SKM-1 treated with dmso at 0.1 percent for 144 hours (cell line): ENCODE results near the gene APPL2.

Experiments
- DNase-seq: peaks from one replicate; lab custom pipeline; 2025; ENCODE audit not compliant: unreplicated experiment; lab: John Stamatoyannopoulos, UW

APPL2 gene

DNA sequence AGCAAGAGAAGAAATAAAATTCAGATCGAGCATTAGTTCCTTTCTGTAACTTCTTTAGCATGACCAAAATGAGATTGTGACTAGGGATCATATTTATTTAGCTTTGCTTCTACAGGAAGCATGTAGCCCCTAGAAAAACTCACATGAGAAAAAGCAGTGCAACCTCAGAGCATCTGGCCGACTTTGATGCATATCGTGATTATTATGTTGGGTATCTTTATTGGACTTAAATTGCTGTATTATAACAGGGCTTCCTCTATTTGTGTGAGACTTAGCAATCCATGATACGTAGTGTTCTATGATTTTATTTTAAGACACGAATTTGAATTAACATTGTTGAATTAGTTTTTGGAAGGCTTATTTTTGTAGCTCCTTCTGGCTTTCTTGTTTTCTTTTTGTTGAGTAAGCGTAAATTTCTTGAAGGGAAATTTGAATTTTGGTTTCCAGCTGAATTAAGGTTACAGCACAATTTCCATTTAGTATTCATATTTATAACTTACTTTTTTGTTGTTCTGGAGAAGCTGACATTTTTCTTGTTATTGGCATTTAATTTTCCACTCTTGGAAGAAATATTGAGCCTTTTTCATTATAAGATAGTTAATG, 94.6 kb downstream of the APPL2 start:
- no peak for DNase-seq

DNA sequence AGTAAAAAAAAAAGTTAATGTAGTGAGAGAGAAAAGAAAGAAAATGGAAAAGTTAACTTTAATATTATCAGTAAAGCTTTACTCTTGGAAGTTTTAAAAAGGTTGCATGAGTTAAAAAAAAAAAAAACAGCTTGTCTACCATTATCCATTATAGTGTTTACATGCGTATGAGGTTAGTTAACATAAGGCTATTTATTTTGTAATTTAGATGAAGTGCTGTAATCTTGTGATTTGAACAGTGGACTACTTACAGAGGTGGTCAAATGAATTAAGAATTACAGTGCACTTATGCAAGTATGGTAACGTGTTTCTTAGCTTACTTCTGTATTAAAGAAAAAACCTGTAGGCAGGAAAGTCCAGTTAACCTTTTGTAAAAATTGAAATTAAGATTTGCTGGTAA, 97.7 kb downstream of the APPL2 start:
- no peak for DNase-seq
